ENCODE measurements around the gene C10orf120.

Gene C10orf120

DNA sequence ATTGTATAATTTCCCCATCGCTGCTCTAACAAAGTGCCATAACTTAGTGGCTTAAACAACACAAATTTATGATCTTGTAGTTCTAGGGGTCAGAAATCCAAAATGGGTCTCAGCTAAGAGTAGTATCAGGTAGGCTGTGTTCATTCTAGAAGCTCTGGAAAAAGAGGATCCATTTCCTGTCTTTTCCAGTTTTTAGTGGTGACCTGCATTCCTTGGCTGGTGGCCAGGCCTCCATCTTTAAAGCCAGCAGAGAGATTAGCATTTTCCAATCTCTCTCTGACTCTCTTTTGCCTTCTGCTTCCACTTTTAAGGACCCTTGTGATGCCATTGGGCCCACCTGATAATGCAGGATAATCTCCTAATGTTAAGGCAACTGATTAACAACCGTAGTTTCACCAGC is 41.0 kb upstream of the C10orf120 start:
- CTCF ChIA-PET, result no interaction called here
- TF ChIP-seq ZNF132 (tag by site-specific recombination; IDR thresholded peaks at IDR 0.05; ENCODE audit: borderline replicate concordance), result no peak
- TF ChIP-seq ZNF114 (tag by site-specific recombination; IDR thresholded peaks at IDR 0.05), result no peak
- no peak for TF ChIP-seq YY1 (tag by site-specific recombination; IDR thresholded peaks at IDR 0.05)
- no peak for TF ChIP-seq GLIS1 (tag by site-specific recombination; IDR thresholded peaks at IDR 0.05)
- TF ChIP-seq REPIN1 (tag by site-specific recombination; IDR thresholded peaks at IDR 0.05; ENCODE audit: low read depth), result no peak
- TF ChIP-seq ZNF138 (tag by site-specific recombination; IDR thresholded peaks at IDR 0.05; ENCODE audit: borderline replicate concordance), result no peak
- TF ChIP-seq ZNF391 (tag by site-specific recombination; IDR thresholded peaks at IDR 0.05; ENCODE audit: borderline replicate concordance, low read depth), result no peak
- TF ChIP-seq, protein P1, sequence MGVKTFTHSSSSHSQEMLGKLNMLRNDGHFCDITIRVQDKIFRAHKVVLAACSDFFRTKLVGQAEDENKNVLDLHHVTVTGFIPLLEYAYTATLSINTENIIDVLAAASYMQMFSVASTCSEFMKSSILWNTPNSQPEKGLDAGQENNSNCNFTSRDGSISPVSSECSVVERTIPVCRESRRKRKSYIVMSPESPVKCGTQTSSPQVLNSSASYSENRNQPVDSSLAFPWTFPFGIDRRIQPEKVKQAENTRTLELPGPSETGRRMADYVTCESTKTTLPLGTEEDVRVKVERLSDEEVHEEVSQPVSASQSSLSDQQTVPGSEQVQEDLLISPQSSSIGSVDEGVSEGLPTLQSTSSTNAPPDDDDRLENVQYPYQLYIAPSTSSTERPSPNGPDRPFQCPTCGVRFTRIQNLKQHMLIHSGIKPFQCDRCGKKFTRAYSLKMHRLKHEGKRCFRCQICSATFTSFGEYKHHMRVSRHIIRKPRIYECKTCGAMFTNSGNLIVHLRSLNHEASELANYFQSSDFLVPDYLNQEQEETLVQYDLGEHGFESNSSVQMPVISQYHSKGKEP (tag by site-specific recombination; IDR thresholded peaks at IDR 0.05), result no peak
- no peak for TF ChIP-seq KLF10 (tag by site-specific recombination; IDR thresholded peaks at IDR 0.05)
- no peak for TF ChIP-seq HOXA7 (CRISPR knock-in tag; IDR thresholded peaks at IDR 0.05; ENCODE audit: borderline replicate concordance)
- no peak for TF ChIP-seq ZNF658 (tag by site-specific recombination; IDR thresholded peaks at IDR 0.05)
- TF ChIP-seq ZNF645 (tag by site-specific recombination; IDR thresholded peaks at IDR 0.05), result no peak
- no peak for TF ChIP-seq ZNF558 (tag by site-specific recombination; IDR thresholded peaks at IDR 0.05)
- no peak for TF ChIP-seq TRIM28 (IDR thresholded peaks at IDR 0.05; ENCODE audit: borderline replicate concordance, low read length)
- TF ChIP-seq KLF7 (tag by site-specific recombination; IDR thresholded peaks at IDR 0.05; ENCODE audit: borderline replicate concordance), result no peak
- TF ChIP-seq ZNF121 (tag by site-specific recombination; IDR thresholded peaks at IDR 0.05), result no peak
- TF ChIP-seq TCF7L2 (IDR thresholded peaks at IDR 0.05; ENCODE audit: borderline replicate concordance, low read depth, low read length), result no peak
- no peak for TF ChIP-seq ZNF561 (tag by site-specific recombination; IDR thresholded peaks at IDR 0.05; ENCODE audit: borderline replicate concordance)
- no peaks in the 10 kb centered on the region for H3K36me3 ChIP-seq (ENCODE audit: control insufficient read depth in 2 of 2, insufficient read depth in 1 of 2, low read length in 2 of 2)
- POLR2A ChIA-PET, result no interaction called here
- no peaks in the 10 kb centered on the region for H3K9me3 ChIP-seq (ENCODE audit: control insufficient read depth, insufficient read depth, low read depth, low read length)
- no peak overlapping the region for H3K27ac ChIP-seq (ENCODE audit: extremely low read depth, low read depth, low read length)
- H3K4me1 ChIP-seq (ENCODE audit: control insufficient read depth, insufficient read depth, low read length), result no peaks in the 10 kb centered on the region
- H3K4me3 ChIP-seq (ENCODE audit: low read depth, low read length), result no peak overlapping the region

DNA sequence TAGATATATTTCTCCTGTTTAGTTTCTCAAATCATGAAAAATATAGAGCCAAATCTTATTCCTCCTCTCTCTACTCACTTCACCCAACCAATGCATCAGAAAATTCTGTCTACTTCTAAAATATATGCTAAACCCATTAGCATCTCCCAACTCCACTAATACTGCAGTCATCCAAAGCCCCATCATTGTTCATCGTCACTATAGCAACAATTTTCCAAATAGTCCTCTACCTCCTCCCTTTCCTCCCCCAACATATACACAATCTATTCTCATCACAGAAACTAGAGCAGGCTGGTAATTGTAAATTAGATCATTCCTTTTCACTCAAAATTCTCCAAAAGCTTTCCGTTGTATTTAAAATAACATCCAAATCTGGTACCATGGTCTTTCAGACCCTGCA is 38.4 kb upstream of the C10orf120 start:
- no peak overlapping the region for H3K27ac ChIP-seq (ENCODE audit: extremely low read depth, low read depth, low read length)
- TF ChIP-seq ZNF670 (tag by site-specific recombination; IDR thresholded peaks at IDR 0.05; ENCODE audit: low read depth), result no peak
- TF ChIP-seq ZNF707 (tag by site-specific recombination; IDR thresholded peaks at IDR 0.05), result no peak
- TF ChIP-seq ZNF623 (tag by site-specific recombination; IDR thresholded peaks at IDR 0.05), result no peak
- TF ChIP-seq HOXC10 (CRISPR knock-in tag; IDR thresholded peaks at IDR 0.05), result no peak
- TF ChIP-seq ZNF292 (tag by site-specific recombination; IDR thresholded peaks at IDR 0.05; ENCODE audit: borderline replicate concordance, low read depth), result no peak
- no peak for TF ChIP-seq ZNF223 (tag by site-specific recombination; IDR thresholded peaks at IDR 0.05)
- no peak for TF ChIP-seq ZNF394 (tag by site-specific recombination; IDR thresholded peaks at IDR 0.05; ENCODE audit: borderline replicate concordance)
- no peak for TF ChIP-seq ZNF157 (tag by site-specific recombination; IDR thresholded peaks at IDR 0.05)
- no peak for TF ChIP-seq ZEB2 (tag by site-specific recombination; IDR thresholded peaks at IDR 0.05)
- no peak for TF ChIP-seq ZNF558 (tag by site-specific recombination; IDR thresholded peaks at IDR 0.05)
- TF ChIP-seq ZNF2 (tag by site-specific recombination; IDR thresholded peaks at IDR 0.05), result no peak
- no peak for TF ChIP-seq ZNF280D (tag by site-specific recombination; IDR thresholded peaks at IDR 0.05)
- TF ChIP-seq ZNF610 (tag by site-specific recombination; IDR thresholded peaks at IDR 0.05; ENCODE audit: borderline replicate concordance), result no peak
- TF ChIP-seq ZNF239 (tag by site-specific recombination; IDR thresholded peaks at IDR 0.05), result no peak
- no peaks in the 10 kb centered on the region for H3K9me3 ChIP-seq (ENCODE audit: control insufficient read depth, insufficient read depth, low read depth, low read length)
- no peaks in the 10 kb centered on the region for H3K36me3 ChIP-seq (ENCODE audit: control insufficient read depth in 2 of 2, insufficient read depth in 1 of 2, low read length in 2 of 2)
- no peaks in the 10 kb centered on the region for H3K4me1 ChIP-seq (ENCODE audit: control insufficient read depth, insufficient read depth, low read length)
- no peak overlapping the region for H3K4me3 ChIP-seq (ENCODE audit: low read depth, low read length)
- ChIA-PET POLR2A (no interaction called here), CTCF (interaction anchor here (0.6 to 1.5 kb wide), 2 partner anchors 12 to 34 kb away, joined by 3 to 8 read pairs; no protein-coding TSS in a partner anchor)

Data from HEK293 (cell line).